ENCODE data around the gene CD207. TPM values are rescaled to one million over a fixed set of nuclear protein-coding genes. Genes with fewer than 3 reads are reported as not detected.
"Not testable (repeated sequence)": the region's sequence is repeated elsewhere in the genome, so short reads cannot be mapped to it uniquely, and the experiment has no call there.

CD207 gene
- total RNA-seq: not detected in 3 replicates

DNA sequence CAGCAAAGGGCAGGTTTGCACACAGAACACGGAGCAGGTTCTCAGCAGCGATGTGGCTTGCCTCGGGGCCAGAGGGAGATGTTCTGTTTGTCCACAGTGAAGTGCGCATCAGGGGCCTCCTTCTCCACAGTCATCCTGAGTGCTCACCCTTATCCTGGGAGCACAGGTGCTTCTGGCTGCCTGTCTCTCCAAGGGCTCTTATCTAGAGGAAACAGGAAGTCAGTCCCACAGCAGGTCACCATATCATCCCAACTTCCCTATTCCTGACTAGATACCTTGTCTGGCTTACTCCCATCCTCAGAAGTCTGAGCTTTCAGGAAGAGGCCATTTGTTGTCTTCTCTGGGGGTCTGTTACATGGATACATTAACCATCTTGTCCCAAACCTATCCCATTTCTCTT, at the start of gene CD207:
TSS of gene CD207 (minus strand) at position 174 of the 400 bp plus-strand sequence. CDS start at position 134, 40 bp downstream.
- TF ChIP-seq, protein P1, sequence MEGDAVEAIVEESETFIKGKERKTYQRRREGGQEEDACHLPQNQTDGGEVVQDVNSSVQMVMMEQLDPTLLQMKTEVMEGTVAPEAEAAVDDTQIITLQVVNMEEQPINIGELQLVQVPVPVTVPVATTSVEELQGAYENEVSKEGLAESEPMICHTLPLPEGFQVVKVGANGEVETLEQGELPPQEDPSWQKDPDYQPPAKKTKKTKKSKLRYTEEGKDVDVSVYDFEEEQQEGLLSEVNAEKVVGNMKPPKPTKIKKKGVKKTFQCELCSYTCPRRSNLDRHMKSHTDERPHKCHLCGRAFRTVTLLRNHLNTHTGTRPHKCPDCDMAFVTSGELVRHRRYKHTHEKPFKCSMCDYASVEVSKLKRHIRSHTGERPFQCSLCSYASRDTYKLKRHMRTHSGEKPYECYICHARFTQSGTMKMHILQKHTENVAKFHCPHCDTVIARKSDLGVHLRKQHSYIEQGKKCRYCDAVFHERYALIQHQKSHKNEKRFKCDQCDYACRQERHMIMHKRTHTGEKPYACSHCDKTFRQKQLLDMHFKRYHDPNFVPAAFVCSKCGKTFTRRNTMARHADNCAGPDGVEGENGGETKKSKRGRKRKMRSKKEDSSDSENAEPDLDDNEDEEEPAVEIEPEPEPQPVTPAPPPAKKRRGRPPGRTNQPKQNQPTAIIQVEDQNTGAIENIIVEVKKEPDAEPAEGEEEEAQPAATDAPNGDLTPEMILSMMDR (IDR thresholded peaks at IDR 0.05; ENCODE audit: unreplicated experiment): no peak
- Mint-ChIP-seq H3K4me3 (no peak within 1 kb of the TSS), H3K27ac (no peak within 1 kb of the TSS), H3K4me1 (no peaks in the 10 kb centered on the region), H3K36me3 (no peaks in the 10 kb centered on the region), H3K9me3 (no peaks in the 10 kb centered on the region), H3K27me3 (ENCODE audit: low read depth) (peaks cover 79% of the 10 kb centered on the region)
- no peak for DNase-seq (ENCODE audit: low spot score in 2 of 2, unreplicated experiment in 2 of 2)

DNA sequence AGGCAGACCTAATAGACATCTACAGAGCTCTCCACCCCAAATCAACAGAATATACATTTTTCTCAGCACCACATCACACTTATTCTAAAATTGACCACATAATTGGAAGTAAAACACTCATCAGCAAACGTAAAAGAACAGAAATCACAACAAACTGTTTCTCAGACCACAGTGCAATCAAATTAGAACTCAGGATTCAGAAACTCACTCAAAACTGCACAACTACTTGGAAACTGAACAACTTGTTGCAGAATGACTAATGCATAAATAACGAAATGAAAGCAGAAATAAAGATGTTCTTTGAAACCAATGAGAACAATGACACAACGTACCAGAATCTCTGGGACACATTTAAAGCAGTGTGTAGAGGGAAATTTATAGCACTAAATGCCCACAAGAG, 42.9 kb upstream of the CD207 start:
- H3K4me3 Mint-ChIP-seq; H3K36me3 Mint-ChIP-seq; H3K27ac Mint-ChIP-seq; DNase-seq (ENCODE audit: low spot score in 2 of 2, unreplicated experiment in 2 of 2); H3K4me1 Mint-ChIP-seq: not testable (repeated sequence)
- H3K27me3 Mint-ChIP-seq (ENCODE audit: low read depth): peaks cover 100% of the 10 kb centered on the region
- peaks cover 11% of the 10 kb centered on the region for H3K9me3 Mint-ChIP-seq

DNA sequence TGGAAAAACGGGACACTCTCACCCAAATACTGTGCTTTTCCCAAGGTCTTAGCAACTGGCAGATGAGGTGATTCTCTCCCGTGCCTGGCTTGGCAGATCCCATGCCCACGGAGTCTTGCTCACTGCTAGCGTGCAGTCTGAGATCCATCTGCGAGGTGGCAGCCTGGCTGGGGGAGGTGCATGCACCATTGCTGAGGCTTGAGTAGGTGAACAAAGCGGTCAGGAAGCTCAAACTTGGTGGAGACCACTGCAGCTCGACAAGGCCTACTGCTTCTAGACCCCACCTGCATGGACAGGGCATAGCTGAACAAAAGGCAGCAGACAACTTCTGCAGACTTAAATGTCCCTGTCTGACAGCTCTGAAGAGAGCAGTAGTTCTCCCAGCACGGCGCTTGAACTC, 40.5 kb upstream of the CD207 start:
- H3K9me3 Mint-ChIP-seq; H3K36me3 Mint-ChIP-seq; H3K4me3 Mint-ChIP-seq; H3K27ac Mint-ChIP-seq; H3K4me1 Mint-ChIP-seq; DNase-seq (ENCODE audit: low spot score in 2 of 2, unreplicated experiment in 2 of 2): not testable (repeated sequence)
- peaks cover 100% of the 10 kb centered on the region for H3K27me3 Mint-ChIP-seq (ENCODE audit: low read depth)

DNA sequence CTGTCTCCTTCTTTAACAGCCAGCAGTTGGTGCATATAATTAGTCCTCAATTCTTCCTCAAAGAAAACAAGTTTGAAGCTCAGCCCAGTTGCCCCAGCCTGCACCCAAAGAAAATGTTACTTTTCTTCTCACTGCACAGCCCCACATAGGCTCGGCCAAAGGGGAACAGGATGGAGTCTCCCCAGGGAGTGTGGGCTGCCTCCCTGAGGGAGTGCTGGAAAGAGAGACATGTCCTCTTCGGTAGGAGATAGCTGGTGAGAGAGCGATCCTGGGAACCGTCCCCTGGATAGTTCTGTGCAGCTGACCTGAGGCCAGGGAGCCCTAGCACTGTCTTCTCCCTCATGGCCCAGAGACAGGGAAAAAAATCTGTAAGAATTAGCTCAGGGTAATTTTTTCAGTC, 37.9 kb upstream of the CD207 start:
- H3K27me3 Mint-ChIP-seq (ENCODE audit: low read depth): peaks cover 96% of the 10 kb centered on the region
- TF ChIP-seq, protein P1 (IDR thresholded peaks at IDR 0.05; ENCODE audit: unreplicated experiment): no peak
- H3K4me1 Mint-ChIP-seq: no peaks in the 10 kb centered on the region
- no peak overlapping the region for H3K27ac Mint-ChIP-seq
- DNase-seq (ENCODE audit: low spot score in 2 of 2, unreplicated experiment in 2 of 2): no peak
- peaks cover 5% of the 10 kb centered on the region for H3K9me3 Mint-ChIP-seq
- H3K4me3 Mint-ChIP-seq: no peak overlapping the region
- H3K36me3 Mint-ChIP-seq: no peaks in the 10 kb centered on the region

DNA sequence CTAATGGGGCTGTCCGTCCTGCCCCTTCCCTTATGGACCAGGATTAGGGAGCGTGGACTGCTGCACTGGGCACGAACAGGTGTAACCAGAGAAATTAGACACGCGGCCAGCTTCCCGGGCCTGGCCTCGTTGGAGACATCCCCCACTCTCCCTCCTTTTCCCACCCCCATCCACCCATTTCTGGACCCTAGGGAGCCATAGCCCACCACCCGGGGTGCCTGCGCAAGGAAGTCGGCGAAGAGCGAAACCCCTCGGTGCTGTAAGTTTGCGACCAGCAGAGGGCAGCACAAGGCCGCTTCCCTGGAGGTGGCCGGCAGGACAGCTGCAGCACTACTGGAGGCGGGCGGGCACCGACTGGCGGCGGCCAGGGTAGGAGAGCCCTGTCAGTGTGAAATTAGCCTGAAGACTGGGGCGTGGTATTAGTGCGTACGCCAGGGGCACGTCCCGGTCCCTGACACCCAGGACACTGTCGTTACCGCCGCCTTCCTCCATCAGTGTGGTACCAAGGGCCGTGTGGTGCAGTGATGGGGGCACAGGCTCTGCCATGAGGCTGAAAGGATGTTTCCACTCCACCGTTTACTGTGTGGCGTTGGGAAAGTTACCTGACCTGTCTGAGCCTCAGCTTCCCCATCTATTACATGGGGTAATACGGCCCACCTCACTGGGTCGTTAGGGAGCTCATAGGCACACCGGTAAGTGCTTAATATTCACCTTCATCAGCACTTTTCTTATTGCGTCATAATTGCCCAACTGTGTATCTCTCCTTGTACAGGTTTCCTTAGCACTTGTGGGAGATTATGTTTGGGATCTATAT, 36.0 kb upstream of the CD207 start:
- no peak overlapping the region for H3K4me3 Mint-ChIP-seq
- TF ChIP-seq, protein P1 (IDR thresholded peaks at IDR 0.05; ENCODE audit: unreplicated experiment): peak; percentile 91
- H3K4me1 Mint-ChIP-seq: no peaks in the 10 kb centered on the region
- H3K9me3 Mint-ChIP-seq: no peaks in the 10 kb centered on the region
- H3K27me3 Mint-ChIP-seq (ENCODE audit: low read depth): peaks cover 90% of the 10 kb centered on the region
- DNase-seq (ENCODE audit: low spot score in 2 of 2, unreplicated experiment in 2 of 2): peak; percentile 79 to 93
- no peaks in the 10 kb centered on the region for H3K36me3 Mint-ChIP-seq
- H3K27ac Mint-ChIP-seq: no peak overlapping the region

DNA sequence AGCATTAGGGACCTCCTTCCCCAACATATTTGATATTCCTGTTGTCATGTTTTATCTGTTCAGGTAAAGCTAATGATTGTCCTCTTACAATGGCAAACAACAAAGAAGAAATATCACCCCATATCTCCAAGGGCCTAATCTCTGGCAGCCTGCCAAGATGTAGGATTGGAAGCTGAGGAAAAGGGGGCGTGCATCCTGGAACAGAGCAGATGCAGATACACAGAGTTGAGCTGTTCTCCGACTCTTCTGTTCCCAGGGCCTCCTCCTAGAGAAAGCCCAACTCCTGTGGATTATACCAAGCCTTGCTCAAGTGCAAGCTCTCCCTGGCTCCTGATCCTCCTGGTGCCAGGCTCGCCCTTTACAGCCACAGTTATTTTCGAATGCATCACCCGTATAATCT, 35.2 kb upstream of the CD207 start:
- TF ChIP-seq, protein P1 (IDR thresholded peaks at IDR 0.05; ENCODE audit: unreplicated experiment): no peak
- H3K27me3 Mint-ChIP-seq (ENCODE audit: low read depth): peaks cover 90% of the 10 kb centered on the region
- H3K4me3 Mint-ChIP-seq: no peak overlapping the region
- H3K36me3 Mint-ChIP-seq: no peaks in the 10 kb centered on the region
- no peaks in the 10 kb centered on the region for H3K9me3 Mint-ChIP-seq
- no peak for DNase-seq (ENCODE audit: low spot score in 2 of 2, unreplicated experiment in 2 of 2)
- H3K4me1 Mint-ChIP-seq: no peaks in the 10 kb centered on the region
- no peak overlapping the region for H3K27ac Mint-ChIP-seq

Measured in mesothelial cell of epicardium (in vitro differentiated cells).